ENCODE data around the gene SSTR5.

The SSTR5 gene

DNA sequence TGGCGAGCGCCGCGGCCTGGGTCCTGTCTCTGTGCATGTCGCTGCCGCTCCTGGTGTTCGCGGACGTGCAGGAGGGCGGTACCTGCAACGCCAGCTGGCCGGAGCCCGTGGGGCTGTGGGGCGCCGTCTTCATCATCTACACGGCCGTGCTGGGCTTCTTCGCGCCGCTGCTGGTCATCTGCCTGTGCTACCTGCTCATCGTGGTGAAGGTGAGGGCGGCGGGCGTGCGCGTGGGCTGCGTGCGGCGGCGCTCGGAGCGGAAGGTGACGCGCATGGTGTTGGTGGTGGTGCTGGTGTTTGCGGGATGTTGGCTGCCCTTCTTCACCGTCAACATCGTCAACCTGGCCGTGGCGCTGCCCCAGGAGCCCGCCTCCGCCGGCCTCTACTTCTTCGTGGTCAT, 6.8 kb downstream of the SSTR5 start:
- DNase-seq (ENCODE audit: low read depth, low spot score), result no peak
- POLR2A ChIA-PET, result no interaction called here
- H3K4me3 ChIP-seq (ENCODE audit: low read depth, low read length), result no peak overlapping the region
- TF ChIP-seq CTCF (IDR thresholded peaks at IDR 0.05; ENCODE audit: insufficient read depth, low read length, missing control alignments), result no peak
- CTCF ChIA-PET, result no interaction called here

- POLR2A ChIA-PET, result no interaction called here
- no peak for TF ChIP-seq CTCF (IDR thresholded peaks at IDR 0.05; ENCODE audit: insufficient read depth, low read length, missing control alignments)
- CTCF ChIA-PET, result no interaction called here
Measured at GRCh38 chr16:1079786-1080525, 7.4 kb downstream of the SSTR5 start.

GRCh38 chr16:1080801-1081733, 8.5 kb downstream of the SSTR5 start:
- ChIA-PET CTCF (interaction anchor here (1.4 kb wide), 1 partner anchor 22 kb away, joined by 3 read pairs; no protein-coding TSS in a partner anchor), POLR2A (interaction anchor here (0.7 kb wide), 1 partner anchor 197 kb away, joined by 3 read pairs; no protein-coding TSS in a partner anchor)
- no peak for DNase-seq (ENCODE audit: low read depth, low spot score)
- no peak for TF ChIP-seq CTCF (IDR thresholded peaks at IDR 0.05; ENCODE audit: insufficient read depth, low read length, missing control alignments)
- no peak overlapping the region for H3K4me3 ChIP-seq (ENCODE audit: low read depth, low read length)

More at GRCh38 chr16:1079786-1080525, 7.4 kb downstream of the SSTR5 start:
- no peak overlapping the region for H3K4me3 ChIP-seq (ENCODE audit: low read depth, low read length)
- no peak for DNase-seq (ENCODE audit: low read depth, low spot score)

DNA sequence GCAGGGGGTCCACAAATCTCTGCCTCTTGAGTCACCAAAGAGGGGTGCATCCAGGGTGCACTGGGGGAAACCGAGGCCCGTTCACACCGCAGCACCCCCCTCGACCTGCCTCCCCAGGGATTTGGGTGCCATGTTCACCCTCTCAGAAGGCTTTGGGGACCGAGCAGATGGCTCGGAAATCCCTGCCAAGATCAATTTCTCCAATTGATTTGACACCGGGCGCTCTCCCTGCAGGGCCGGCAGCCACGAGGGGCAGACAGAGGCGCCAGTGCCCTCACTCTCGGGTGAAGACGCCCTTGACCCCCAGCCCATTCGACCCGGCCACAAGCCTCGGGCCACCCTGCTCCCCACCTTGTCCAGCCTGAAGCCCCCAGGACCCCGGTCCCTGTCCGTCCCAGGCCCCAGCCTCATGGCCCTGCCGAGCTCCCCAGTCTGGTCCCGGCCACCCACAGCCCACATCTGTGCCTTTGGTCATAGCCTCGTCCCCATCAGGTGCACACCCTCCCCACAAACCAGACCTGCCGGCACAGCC, 9.3 kb downstream of the SSTR5 start:
- CTCF ChIA-PET, result interaction anchor here (1.4 kb wide), 1 partner anchor 21 kb away, joined by 3 read pairs; no protein-coding TSS in a partner anchor
- no peak for DNase-seq (ENCODE audit: low read depth, low spot score)
- no peak overlapping the region for H3K4me3 ChIP-seq (ENCODE audit: low read depth, low read length)
- POLR2A ChIA-PET, result no interaction called here
- TF ChIP-seq CTCF (IDR thresholded peaks at IDR 0.05; ENCODE audit: insufficient read depth, low read length, missing control alignments), result no peak

DNA sequence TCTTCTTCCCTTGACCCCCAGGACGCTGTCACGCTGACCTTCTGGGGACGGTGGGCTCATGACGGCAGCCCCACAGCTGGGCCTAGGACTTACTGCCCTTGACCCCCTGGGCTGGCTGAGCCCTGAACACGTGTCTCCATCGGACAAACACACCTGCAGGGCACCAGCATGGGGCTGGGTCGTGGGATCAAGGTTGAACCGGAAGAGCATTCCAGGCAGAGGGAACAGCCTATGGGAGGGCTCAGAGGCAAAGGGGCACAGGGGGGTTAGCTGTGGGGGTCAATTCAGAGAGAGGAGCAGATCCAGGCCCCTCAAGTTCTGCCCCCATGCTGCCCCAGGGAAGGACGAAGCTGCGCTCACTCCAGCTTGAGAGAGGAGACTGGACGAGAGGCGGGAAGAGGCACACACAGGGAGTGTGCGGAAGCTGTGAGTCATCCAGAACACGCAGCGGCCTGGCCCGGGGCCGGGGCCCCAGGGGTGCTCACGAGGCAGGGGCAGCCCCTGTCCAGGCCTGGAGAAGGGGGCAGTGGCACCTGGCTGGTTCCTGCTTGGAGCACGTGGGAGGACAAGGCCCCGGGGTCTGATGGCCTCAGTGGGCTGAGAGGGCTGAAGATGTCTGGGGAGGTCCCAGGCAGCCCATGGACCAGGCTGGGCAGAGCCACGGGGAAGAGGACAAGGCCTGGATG, 9.9 kb downstream of the SSTR5 start:
- CTCF ChIA-PET, result interaction anchor here (0.9 to 1.4 kb wide), 2 partner anchors 20 to 27 kb away, joined by 3 read pairs; no protein-coding TSS in a partner anchor
- no peak for DNase-seq (ENCODE audit: low read depth, low spot score)

More for the DNA sequence above, 9.9 kb downstream of the SSTR5 start:
- no peak overlapping the region for H3K4me3 ChIP-seq (ENCODE audit: low read depth, low read length)
- no peak for TF ChIP-seq CTCF (IDR thresholded peaks at IDR 0.05; ENCODE audit: insufficient read depth, low read length, missing control alignments)
- POLR2A ChIA-PET, result no interaction called here
